Prostate gland (tissue), 2 donors: ENCODE data around the gene KPNA3.

Experiments
- CTCF ChIP-seq, 4 experiments: fragments of 200-600 bp in 2 of 4; fragments of 450-650 bp in 2 of 4; sonication (generic) in 2 of 4; IDR thresholded peaks; 1 replicate in 3 of 4; 2 replicates in 1 of 4; pipeline ENCODE4 v1.5.1; 2016 to 2019; ENCODE audit warnings: antibody characterized with exemption in 4 of 4, mild to moderate bottlenecking in 2 of 4, moderate library complexity in 2 of 4
- POLR2A ChIP-seq: fragments of 450-650 bp; IDR thresholded peaks from one replicate; pipeline ENCODE4 v1.6.1; 2016; ENCODE audit warnings: antibody characterized with exemption, mild to moderate bottlenecking

DNA sequence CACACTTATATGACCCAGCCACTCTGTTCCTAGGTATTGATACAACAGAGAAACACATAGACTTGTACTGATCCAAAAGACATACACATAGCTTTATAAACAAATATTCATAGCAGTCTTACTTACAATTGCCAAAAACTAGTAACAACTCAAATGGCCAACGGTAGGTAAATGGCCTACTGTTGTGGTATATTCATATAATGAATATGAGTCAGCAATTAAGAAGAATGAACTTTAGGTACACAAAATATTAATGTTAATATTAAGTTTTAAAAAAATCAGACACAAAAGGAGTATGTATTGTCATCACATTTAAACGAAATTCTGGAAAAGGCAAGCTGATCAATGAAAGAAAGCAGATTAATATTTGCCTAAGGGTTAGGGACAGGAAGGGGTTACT lies 19.7 kb downstream of the KPNA3 start:
- TF ChIP-seq POLR2A (no peak), CTCF (IDR thresholded peaks at IDR 0.05) (no peak)
